ENCODE measurements around the gene CRIP3. TPM values are rescaled to one million over a fixed set of nuclear protein-coding genes. Genes with fewer than 3 reads are reported as not detected.

CRIP3 gene
- total and polyA plus RNA-seq, 2 donors (not counting 3 experiments of a cell fraction or from before 2014, with no cell fraction given) = not detected

- ChIA-PET POLR2A (no interaction called here), CTCF (no interaction called here)
- no peak overlapping the region for H3K4me3 ChIP-seq (replicated peaks in 1 of 3; ENCODE audit: insufficient read depth in 1 of 3, low read depth in 1 of 3, low read length in 3 of 3)
- H3K4me2 ChIP-seq (ENCODE audit: insufficient read depth, low read length) = no peak overlapping the region
- dilution Hi-C loops (cut with MboI; ENCODE audit: extremely low pct_ligation_motif_present, low sequenced_read_pairs) (no loop called here), intact Hi-C loops (cut with micrococcal nuclease) (no loop called here)
- FAIRE-seq = no peak
- no peaks in the 10 kb centered on the region for H3K9me1 ChIP-seq (replicated peaks; ENCODE audit: control insufficient read depth, extremely low read depth, insufficient read depth, low read length)
- H3K27ac ChIP-seq (ENCODE audit: insufficient read depth, low read depth, low read length) = no peak overlapping the region
- DNase-seq (ENCODE audit: low read depth, low spot score) = no peak
- BruUV-seq (replicated peaks) = no TSS peak
- H3K9me3 ChIP-seq (replicated peaks; ENCODE audit: control insufficient read depth, insufficient read depth, low read length) = no peaks in the 10 kb centered on the region
- no peaks in the 10 kb centered on the region for H3K79me2 ChIP-seq (ENCODE audit: control insufficient read depth, insufficient read depth, low read length)
- H4K20me1 ChIP-seq (replicated peaks; ENCODE audit: control insufficient read depth, extremely low read depth, insufficient read depth, low read length) = no peaks in the 10 kb centered on the region
- H2AFZ ChIP-seq (ENCODE audit: low read depth, low read length) = no peak overlapping the region
- no peak overlapping the region for H3K9ac ChIP-seq (replicated peaks; ENCODE audit: extremely low read depth, insufficient read depth, low read length)
- H3K27me3 ChIP-seq (ENCODE audit: control insufficient read depth in 2 of 2, insufficient read depth in 2 of 2, low read length in 2 of 2) = peaks cover 2 to 22% of the 10 kb centered on the region in 2 experiments
- TF ChIP-seq EZH2 (IDR thresholded peaks at IDR 0.05; ENCODE audit: borderline replicate concordance, low read depth, low read length, severe bottlenecking) (no peak), POLR2A (IDR thresholded peaks at IDR 0.05; ENCODE audit: low read depth, low read length) (no peak), JUN (IDR thresholded peaks at IDR 0.05; ENCODE audit: borderline replicate concordance, insufficient read depth, insufficient read length, low read depth) (no peak), MAX (IDR thresholded peaks at IDR 0.05; ENCODE audit: insufficient read depth, insufficient read length) (no peak)
- H3K4me1 ChIP-seq (ENCODE audit: control insufficient read depth, extremely low read depth, insufficient read depth, low read length) = no peaks in the 10 kb centered on the region
- no peaks in the 10 kb centered on the region for H3K36me3 ChIP-seq (ENCODE audit: control insufficient read depth in 2 of 2, extremely low read depth in 1 of 2, insufficient read depth in 2 of 2, low read length in 2 of 2)
These were observed 14.1 kb downstream of the CRIP3 start for GRCh38 chr6:43294536-43294935.

- Histone ChIP-seq H3K27ac (ENCODE audit: insufficient read depth, low read depth, low read length) (no peak overlapping the region), H3K27me3 (ENCODE audit: control insufficient read depth in 2 of 2, insufficient read depth in 2 of 2, low read length in 2 of 2) (peaks cover 2 to 19% of the 10 kb centered on the region in 2 experiments), H3K36me3 (ENCODE audit: control insufficient read depth in 2 of 2, extremely low read depth in 1 of 2, insufficient read depth in 2 of 2, low read length in 2 of 2) (no peaks in the 10 kb centered on the region), H3K9me3 (replicated peaks; ENCODE audit: control insufficient read depth, insufficient read depth, low read length) (no peaks in the 10 kb centered on the region), H4K20me1 (replicated peaks; ENCODE audit: control insufficient read depth, extremely low read depth, insufficient read depth, low read length) (no peaks in the 10 kb centered on the region), H3K9me1 (replicated peaks; ENCODE audit: control insufficient read depth, extremely low read depth, insufficient read depth, low read length) (no peaks in the 10 kb centered on the region), H3K4me3 (replicated peaks in 1 of 3; ENCODE audit: insufficient read depth in 1 of 3, low read depth in 1 of 3, low read length in 3 of 3) (no peak overlapping the region), H3K4me2 (ENCODE audit: insufficient read depth, low read length) (no peak overlapping the region), H2AFZ (ENCODE audit: low read depth, low read length) (no peak overlapping the region), H3K79me2 (ENCODE audit: control insufficient read depth, insufficient read depth, low read length) (no peaks in the 10 kb centered on the region), H3K4me1 (ENCODE audit: control insufficient read depth, extremely low read depth, insufficient read depth, low read length) (no peaks in the 10 kb centered on the region), H3K9ac (replicated peaks; ENCODE audit: extremely low read depth, insufficient read depth, low read length) (no peak overlapping the region)
- POLR2A ChIA-PET = no interaction called here
- BruUV-seq (replicated peaks) = no TSS peak
- dilution Hi-C loops (cut with MboI; ENCODE audit: extremely low pct_ligation_motif_present, low sequenced_read_pairs) (no loop called here), intact Hi-C loops (cut with micrococcal nuclease) (no loop called here)
- no peak for TF ChIP-seq MAX (IDR thresholded peaks at IDR 0.05; ENCODE audit: insufficient read depth, insufficient read length)
- no peak for TF ChIP-seq JUN (IDR thresholded peaks at IDR 0.05; ENCODE audit: borderline replicate concordance, insufficient read depth, insufficient read length, low read depth)
- no peak for TF ChIP-seq FOS (IDR thresholded peaks at IDR 0.05; ENCODE audit: borderline replicate concordance, insufficient read depth, low read length)
- TF ChIP-seq CTCF (IDR thresholded peaks at IDR 0.05; ENCODE audit: extremely low read depth in 1 of 2, insufficient read depth in 1 of 2, low read depth in 1 of 2, low read length in 2 of 2) = no peak
- TF ChIP-seq EZH2 (IDR thresholded peaks at IDR 0.05; ENCODE audit: borderline replicate concordance, low read depth, low read length, severe bottlenecking) = no peak
- no peak for TF ChIP-seq GATA2 (IDR thresholded peaks at IDR 0.05; ENCODE audit: insufficient read depth, insufficient read length, low read depth, low read length)
- TF ChIP-seq POLR2AphosphoS5 (IDR thresholded peaks at IDR 0.05; ENCODE audit: insufficient read depth, low read depth, low read length) = no peak
- no peak for TF ChIP-seq MYC (IDR thresholded peaks at IDR 0.05; ENCODE audit: low read depth, low read length)
- no peak for TF ChIP-seq POLR2A (IDR thresholded peaks at IDR 0.05; ENCODE audit: low read depth, low read length)
- CTCF ChIA-PET = no interaction called here
- FAIRE-seq = no peak
- DNase-seq (ENCODE audit: low read depth, low spot score) = no peak
These were observed 14.9 kb downstream of the CRIP3 start for GRCh38 chr6:43293698-43294097.
